ENCODE measurements around the gene SULF2.

SULF2 gene

DNA sequence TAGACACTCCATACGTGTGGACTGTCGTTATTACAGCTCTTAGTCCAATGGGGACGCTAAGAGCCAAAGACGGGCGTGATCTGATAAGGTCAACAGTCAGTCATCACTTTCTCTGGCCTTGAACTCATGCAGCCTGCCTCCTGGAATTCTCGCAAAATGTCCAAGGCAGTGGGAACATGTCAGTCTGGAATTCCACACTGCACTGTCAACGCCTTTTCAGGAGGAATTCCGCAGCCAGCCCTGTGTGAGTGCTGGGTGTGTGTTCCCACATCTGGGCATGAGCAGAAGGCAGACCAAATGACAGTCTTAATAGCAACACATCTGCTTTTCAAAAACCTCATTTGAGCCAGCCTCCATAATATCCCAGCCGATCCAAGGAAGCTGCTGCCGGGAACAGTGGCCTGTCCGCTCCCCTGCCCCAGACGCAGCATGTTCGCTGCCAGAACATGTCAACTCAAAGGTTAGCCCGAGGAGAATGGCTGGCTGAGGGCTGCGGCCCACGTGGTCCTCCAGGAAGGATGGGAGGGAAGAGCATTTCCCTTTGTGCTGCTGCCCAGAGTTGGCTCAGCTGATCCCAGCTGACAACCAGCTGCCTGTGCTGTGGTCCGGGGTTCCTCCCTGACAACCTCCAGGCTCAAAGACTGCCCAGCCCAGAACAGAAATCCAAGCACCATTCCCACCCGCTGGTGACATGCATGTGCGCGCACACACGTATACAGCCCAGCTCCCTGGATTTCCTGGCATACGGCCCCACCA is 103.1 kb downstream of the SULF2 start:
- DNase-seq, result no peak

- no peak for DNase-seq
Observed at GRCh38 chr20:47680804-47681529, 104.3 kb downstream of the SULF2 start.

GRCh38 chr20:47679462-47679861 is 105.8 kb downstream of the SULF2 start:
- no peak for DNase-seq

DNA sequence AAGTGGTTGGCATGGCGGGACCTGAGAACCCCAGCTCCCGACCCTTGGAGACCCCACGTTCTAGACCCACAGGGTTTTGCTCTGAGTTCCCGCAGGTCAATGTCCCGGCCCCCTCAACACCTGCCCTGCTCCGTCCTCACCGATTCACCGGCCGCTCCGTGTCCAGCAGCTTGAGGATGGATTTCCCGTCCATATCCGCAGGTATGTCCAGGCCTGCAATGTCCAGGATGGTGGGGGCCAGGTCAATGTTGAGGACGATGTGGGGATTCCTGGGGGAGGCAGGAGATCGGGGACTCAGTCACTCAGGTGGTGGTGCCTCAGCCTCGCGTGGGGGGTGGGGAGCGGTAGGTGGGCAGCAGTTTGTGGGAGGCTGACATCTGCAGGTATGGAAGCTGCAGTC is 106.7 kb downstream of the SULF2 start:
- no peak for DNase-seq

GRCh38 chr20:47677635-47678453 is 107.4 kb downstream of the SULF2 start:
- no peak for DNase-seq

DNA sequence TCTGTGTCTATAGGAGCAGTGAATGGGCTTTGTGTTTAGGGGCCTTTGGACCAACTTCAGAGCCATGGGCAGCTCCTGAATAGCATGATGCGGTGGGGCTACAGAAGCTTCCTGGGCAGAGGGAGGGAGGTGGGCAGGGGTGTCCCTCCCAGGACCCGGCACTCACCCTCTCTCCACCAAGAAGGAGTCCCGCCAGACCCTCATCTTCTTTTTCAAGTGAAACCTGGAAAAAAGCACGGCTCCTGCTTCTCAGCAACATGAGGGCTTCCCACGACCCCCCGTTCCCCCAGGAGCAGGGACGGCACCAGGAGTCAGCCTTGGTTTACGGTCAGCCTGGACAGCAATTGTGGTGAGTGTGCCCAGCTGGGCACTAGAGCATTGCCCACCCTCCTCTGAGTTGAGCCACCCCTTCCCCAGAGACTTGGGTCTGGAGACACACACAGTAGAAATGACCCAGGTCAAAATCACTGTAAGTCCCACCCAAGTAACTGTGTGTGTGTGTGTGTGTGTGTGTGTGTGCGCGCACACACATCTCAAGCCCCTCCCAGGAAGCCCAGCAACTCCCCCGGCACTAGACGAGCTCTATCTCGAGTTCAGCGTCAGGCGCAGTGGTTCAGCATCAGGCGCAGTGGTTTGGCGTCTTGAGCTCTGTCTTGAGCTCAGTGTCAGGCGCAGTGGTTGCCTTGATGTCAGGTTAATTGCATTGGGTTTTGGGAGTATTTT is 108.2 kb downstream of the SULF2 start:
- DNase-seq, result no peak

DNA sequence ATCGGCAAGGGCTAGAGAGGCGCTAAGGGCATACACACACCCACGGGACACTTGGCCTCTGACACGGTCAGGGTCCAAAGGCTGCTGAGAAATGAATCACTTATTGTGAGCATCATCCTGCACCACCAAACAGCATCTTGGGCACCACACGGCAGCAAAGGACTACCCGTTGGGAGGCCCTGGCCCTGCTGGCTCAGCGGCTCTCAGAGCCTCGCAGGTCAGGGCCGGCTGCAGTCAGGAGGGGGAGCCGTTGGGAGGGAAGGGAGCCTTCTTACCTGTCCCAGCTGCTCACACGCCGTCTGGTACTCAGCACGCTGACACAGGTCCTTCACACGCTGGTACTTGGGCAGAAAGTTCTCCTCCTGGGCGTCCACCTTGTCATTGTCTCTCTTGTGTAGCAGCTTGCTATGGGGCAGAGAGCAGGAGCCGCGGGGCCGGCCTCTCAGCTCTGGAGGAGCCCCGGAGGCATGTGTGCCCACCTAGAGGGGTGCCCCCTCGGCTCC is 109.0 kb downstream of the SULF2 start:
- DNase-seq, result no peak

GRCh38 chr20:47675190-47676142 is 109.8 kb downstream of the SULF2 start:
- no peak for DNase-seq

DNA sequence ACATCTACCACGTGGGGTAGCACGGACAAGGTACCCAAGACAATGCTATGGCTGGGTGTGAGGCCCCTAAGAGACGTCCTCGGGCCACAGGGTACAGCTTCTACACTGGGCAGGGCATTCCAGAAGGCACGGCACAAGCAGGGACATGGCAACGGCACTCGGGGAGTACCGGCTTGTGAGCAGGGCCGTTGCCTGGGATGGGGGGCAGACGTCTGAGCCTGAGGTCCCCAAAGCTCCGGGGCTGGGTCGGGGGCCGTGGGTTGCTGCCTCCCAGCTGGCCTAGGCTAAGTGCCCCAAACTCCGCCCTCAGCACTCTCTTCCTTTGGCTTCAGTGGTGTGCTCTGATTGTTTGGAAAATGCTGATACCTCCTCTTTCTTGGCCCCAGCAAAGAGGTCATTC is 110.6 kb downstream of the SULF2 start:
- no peak for DNase-seq

DNA sequence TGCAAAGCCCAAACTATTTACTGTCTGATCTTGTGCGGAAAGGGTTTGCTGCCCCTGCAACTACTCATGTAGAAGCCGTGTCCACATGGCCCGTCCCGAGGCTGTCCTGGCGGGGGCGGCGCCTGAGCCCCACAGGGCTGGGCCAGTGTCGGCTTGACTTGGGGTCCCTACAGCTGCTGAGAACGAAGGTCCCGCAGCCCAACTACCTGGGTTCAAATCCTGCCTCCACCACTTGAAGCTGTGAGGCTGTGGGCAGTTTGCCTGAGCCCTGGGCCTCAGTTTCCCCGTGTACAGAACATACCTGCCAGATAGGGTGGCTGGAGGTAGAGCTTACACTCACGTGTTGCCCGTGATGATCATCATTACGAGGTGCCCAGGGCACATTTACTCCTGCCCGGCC is 111.1 kb downstream of the SULF2 start:
- no peak for DNase-seq

DNA sequence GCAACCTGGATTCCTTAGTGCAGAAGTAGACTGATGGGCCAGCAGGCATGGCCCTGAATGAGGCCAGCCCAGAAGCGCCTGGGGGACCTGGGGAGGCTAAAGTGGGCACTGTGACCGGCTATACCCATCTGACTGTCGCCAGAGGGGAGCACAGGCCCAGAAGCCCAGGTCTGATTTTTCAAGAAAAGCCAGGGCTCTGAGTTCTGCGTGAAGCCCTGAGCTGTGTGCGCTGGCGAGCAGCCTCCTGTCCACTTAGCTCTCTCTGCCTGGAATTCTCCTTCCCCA is 111.7 kb downstream of the SULF2 start:
- no peak for DNase-seq

DNA sequence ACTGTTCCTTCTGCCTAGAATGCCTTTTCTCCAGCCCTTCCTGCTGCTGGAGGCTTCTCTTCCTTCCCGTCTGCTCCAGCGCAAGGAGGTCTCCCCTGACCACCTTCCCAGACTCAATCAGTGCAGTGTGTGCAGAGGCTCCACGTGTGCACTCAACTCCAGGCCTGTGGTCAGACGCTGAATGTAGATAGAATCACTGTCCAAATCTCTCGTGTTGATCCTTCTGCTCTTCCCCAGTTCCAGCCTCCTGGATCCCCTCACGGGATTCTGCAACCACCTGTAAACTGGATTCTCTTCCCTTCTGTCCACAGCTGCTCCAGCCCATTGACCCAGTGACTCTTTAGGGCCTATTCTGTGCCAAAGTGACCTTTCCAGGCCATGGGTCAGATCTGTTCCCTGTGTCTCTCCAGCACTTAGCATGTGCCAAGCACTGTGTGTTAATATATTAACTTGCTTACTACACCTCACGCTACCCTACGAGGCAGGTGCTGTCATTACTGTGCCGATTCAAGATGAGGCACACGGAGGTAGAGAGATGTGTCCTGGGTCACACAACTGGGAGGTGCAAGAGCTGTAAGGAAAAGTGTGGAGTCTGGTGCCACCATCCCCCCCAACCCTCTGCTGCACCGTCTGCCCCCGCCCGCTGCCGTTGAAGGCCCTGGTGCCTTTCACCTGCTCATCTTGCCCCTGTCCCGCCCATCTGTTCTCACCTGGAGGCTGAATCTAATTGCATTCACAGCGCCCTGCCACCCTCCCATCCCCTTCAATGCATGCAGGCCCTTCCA is 112.2 kb downstream of the SULF2 start:
- no peak for DNase-seq

GRCh38 chr20:47672166-47672565 is 113.1 kb downstream of the SULF2 start:
- no peak for DNase-seq

DNA sequence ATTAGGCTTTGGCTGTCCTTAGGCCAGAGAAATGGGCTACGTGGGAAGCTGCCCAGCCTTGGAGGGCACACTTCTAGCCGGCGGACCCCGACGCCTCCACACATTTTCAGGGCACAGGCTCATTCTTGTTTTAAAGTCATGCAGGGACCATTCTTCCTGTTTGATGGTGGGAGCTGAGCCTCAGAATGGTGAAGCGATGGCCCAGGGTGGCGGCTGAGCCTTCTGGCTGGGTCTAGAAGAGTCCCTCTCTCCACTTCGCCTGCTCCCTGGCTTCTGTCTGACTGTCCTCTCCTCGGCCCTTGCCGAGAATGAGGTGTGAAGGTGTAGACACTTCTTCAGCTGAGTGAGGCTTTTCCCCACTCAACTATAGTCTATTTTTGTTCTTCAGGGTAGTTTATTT is 114.4 kb downstream of the SULF2 start:
- DNase-seq, result no peak

- no peak for DNase-seq
Observed at GRCh38 chr20:47669927-47670890, 115.1 kb downstream of the SULF2 start.

- DNase-seq, result no peak
Observed at GRCh38 chr20:47669489-47669888, 115.8 kb downstream of the SULF2 start.

GRCh38 chr20:47669152-47669425 is 116.2 kb downstream of the SULF2 start:
- DNase-seq, result no peak

DNA sequence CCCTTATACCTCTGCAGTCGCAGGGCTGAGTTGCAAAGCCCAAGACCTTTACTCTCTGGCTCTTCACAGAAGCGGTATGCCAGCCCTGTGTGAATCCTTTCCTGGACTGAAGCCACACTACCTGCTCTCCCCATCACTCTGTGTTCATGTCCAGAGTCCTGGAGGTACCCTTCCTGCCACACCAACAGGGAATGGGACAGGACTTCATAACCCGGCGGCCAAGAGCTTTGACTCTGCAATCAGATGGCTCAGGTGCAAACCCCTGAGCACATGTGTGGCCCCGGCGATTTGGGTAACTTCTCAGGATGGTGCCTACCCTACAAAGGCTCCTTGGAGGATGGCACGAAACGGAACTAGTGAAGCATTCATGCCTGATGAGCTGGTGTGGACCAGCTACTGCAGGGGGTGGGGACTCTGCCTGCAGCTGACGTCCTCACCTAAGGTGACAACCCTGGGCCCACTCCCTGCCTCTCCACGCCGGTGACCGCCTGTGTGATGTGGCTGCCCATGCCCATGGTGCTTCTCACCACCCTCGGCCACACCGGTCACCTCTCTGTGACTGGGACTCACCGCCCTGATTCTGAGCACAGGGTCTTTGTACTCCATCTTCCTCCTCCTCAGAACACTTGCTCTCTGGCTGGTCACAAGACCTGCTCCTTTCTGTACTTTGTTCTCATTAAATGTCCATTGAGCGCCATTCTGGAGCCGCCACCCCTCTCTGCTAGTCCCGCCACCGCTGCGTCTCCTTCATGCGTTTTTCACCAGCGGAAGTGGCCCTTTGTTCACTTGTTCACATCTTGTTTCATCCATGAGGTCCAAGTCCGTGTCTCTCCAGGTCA is 116.7 kb downstream of the SULF2 start:
- no peak for DNase-seq

Data from DMS79 treated with DMSO at 0.1 percent for 48 hours (cell line).